Right lobe of liver (tissue), 4 donors: Measurements from ENCODE around the gene ZNF678.

Experiments used
- CTCF ChIP-seq, 4 donors: fragments of 200-600 bp in 3 of 4; fragments of 450-650 bp in 1 of 4; IDR thresholded peaks; one replicate each; pipeline versions ENCODE4 v1.5.1 to v1.8.0; 2016 to 2022; ENCODE audit warnings: antibody characterized with exemption in 4 of 4, mild to moderate bottlenecking in 2 of 4
- POLR2A ChIP-seq: fragments of 450-650 bp; IDR thresholded peaks from one replicate; pipeline ENCODE4 v1.6.1; 2017; ENCODE audit warnings: antibody characterized with exemption, mild to moderate bottlenecking
- donor health status: DM: no; HTN: no; CAD: no.
- donor health status: DM: no; HTN: no; CAD: no.
- donor health status: DM: no; HTN: yes; CAD: no.

GRCh38 chr1:227718932-227719331 is 155.6 kb downstream of the ZNF678 start:
- TF ChIP-seq CTCF (IDR thresholded peaks at IDR 0.05) (no peak), POLR2A (no peak)
